ENCODE measurements around the gene MUC6. TPM values are rescaled to one million over a fixed set of nuclear protein-coding genes. Genes with fewer than 3 reads are reported as not detected.

MUC6 gene
- total and polyA plus RNA-seq, 10 of the 15 experiments (the other 5 are each of a cell fraction or from before 2014, with no cell fraction given) = 0.03 TPM; not detected in 8

GRCh38 chr11:1002406-1002984 lies 34.0 kb downstream of the MUC6 start:
- ATAC-seq (no peak), DNase-seq (ENCODE audit: low read depth, low spot score) (no peak), FAIRE-seq (no peak)
- Histone ChIP-seq H3K36me3 (ENCODE audit: control insufficient read depth in 2 of 2, insufficient read depth in 2 of 2, low read length in 1 of 2) (peaks cover 4 to 15% of the 10 kb centered on the region in 2 experiments; a peak in 3 of 4 replicates), H3K9ac (ENCODE audit: control insufficient read depth, insufficient read depth, low read length) (no peak overlapping the region), H2AFZ (ENCODE audit: control insufficient read depth, low read depth, low read length) (no peak overlapping the region), H3K27me3 (replicated peaks in 1 of 2; ENCODE audit: control insufficient read depth in 2 of 2, insufficient read depth in 2 of 2, low read length in 1 of 2) (no peaks in the 10 kb centered on the region), H3K4me3 (no peak overlapping the region), H3K4me2 (ENCODE audit: control insufficient read depth, insufficient read depth) (no peak overlapping the region), H3K4me1 (ENCODE audit: control insufficient read depth, insufficient read depth, low read length) (no peaks in the 10 kb centered on the region), H3K9me3 (replicated peaks; ENCODE audit: control insufficient read depth, insufficient read depth, low read length) (no peaks in the 10 kb centered on the region), H4K20me1 (ENCODE audit: control insufficient read depth, insufficient read depth) (no peaks in the 10 kb centered on the region), H3K27ac (ENCODE audit: control insufficient read depth, insufficient read depth) (no peak overlapping the region), H3K79me2 (ENCODE audit: control insufficient read depth, insufficient read depth, low read length) (no peaks in the 10 kb centered on the region)
- CTCF ChIA-PET = no interaction called here
- intact Hi-C loops (cut with micrococcal nuclease; ENCODE audit: unreplicated experiment) = no loop called here
- RAD21 ChIA-PET (ENCODE audit: unreplicated experiment) = no interaction called here
- WGBS (ENCODE audit: insufficient coverage, insufficient replicate concordance, low lambda C conversion rate, missing lambda C conversion rate) = 94% methylated on average over 19 of the region's 20 CpGs
- POLR2A ChIA-PET = no interaction called here
- TF ChIP-seq POU2F2 (IDR thresholded peaks at IDR 0.05; ENCODE audit: borderline replicate concordance, low read depth, low read length) (no peak), CEBPB (IDR thresholded peaks at IDR 0.05; ENCODE audit: borderline replicate concordance in 1 of 2, low read depth in 2 of 2, low read length in 2 of 2) (no peak), MEF2A (IDR thresholded peaks at IDR 0.05; ENCODE audit: insufficient read depth, low read depth, low read length) (no peak), SMARCA5 (IDR thresholded peaks at IDR 0.05) (no peak), HDAC6 (IDR thresholded peaks at IDR 0.05; ENCODE audit: unreplicated experiment) (no peak), ZBED1 (IDR thresholded peaks at IDR 0.05; ENCODE audit: borderline replicate concordance) (no peak), POLR2AphosphoS5 (IDR thresholded peaks at IDR 0.05; ENCODE audit: low read length) (no peak), NRF1 (conservative IDR thresholded peaks at IDR 0.05; ENCODE audit: low read depth, low read length) (no peak), SUZ12 (IDR thresholded peaks at IDR 0.05; ENCODE audit: unreplicated experiment) (no peak), BACH1 (IDR thresholded peaks at IDR 0.05; ENCODE audit: borderline replicate concordance) (no peak), ZNF622 (IDR thresholded peaks at IDR 0.05) (no peak), ATF2 (IDR thresholded peaks at IDR 0.05; ENCODE audit: low read length) (no peak), IKZF1 (conservative IDR thresholded peaks at IDR 0.05) (no peak), POLR2AphosphoS2 (IDR thresholded peaks at IDR 0.05; ENCODE audit: low read depth, low read length) (no peak), ETV6 (conservative IDR thresholded peaks at IDR 0.05 in 1 of 2, IDR thresholded peaks at IDR 0.05 in 1 of 2; ENCODE audit: borderline replicate concordance in 1 of 2, low read depth in 1 of 2) (no peak), SREBF1 (IDR thresholded peaks at IDR 0.05; ENCODE audit: low read length) (no peak), EZH2 (IDR thresholded peaks at IDR 0.05; ENCODE audit: borderline replicate concordance, control insufficient read depth, low read depth, low read length) (no peak), ZNF217 (IDR thresholded peaks at IDR 0.05) (no peak), CEBPZ (IDR thresholded peaks at IDR 0.05; ENCODE audit: low read depth, low read length) (no peak), ESRRA (IDR thresholded peaks at IDR 0.05; ENCODE audit: low read length) (no peak)
- in situ Hi-C loops (cut with MboI) = no loop called here
- no TSS peak for BruUV-seq (replicated peaks)
- SMC1A ChIA-PET (ENCODE audit: uncharacterized antibody, unreplicated experiment) = no interaction called here
